ENCODE measurements around the gene RNF138.

GRCh38 chr18:32173654-32174053 is 82.0 kb downstream of the RNF138 start:
- TF ChIP-seq CTCF (IDR thresholded peaks at IDR 0.05): no peak
- no peak for TF ChIP-seq POLR2AphosphoS5 (IDR thresholded peaks at IDR 0.05)
- no peak for TF ChIP-seq EP300 (IDR thresholded peaks at IDR 0.05; ENCODE audit: low read depth)
- TF ChIP-seq POLR2A (IDR thresholded peaks at IDR 0.05): no peak

Measured in transverse colon (tissue), 4 donors.